Right lobe of liver (tissue), 6 donors: ENCODE data around the gene ZMIZ2. TPM values are rescaled to one million over a fixed set of nuclear protein-coding genes. Genes with fewer than 3 reads are reported as not detected.

Source experiments
- ATAC-seq, 4 donors: fragments of 200-7000 bp; cut with Tn5 transposase; one replicate each; pipeline ENCODE4 v1.9.1; 2020; ENCODE audit warnings: mild to moderate bottlenecking in 4 of 4, moderate library complexity in 4 of 4
- DNase-seq, 3 donors: peaks; one replicate each; pipeline ENCODE4 v3.0.0-alpha.2; 2020
- H3K27ac ChIP-seq, 3 donors: fragments of 200-600 bp; one replicate each; pipeline ENCODE4 v1.8.0; 2022
- H3K27me3 ChIP-seq, 2 donors: fragments of 200-600 bp; one replicate each; pipeline ENCODE4 v1.8.0; 2022
- H3K36me3 ChIP-seq, 4 donors: fragments of 200-600 bp; sonication (generic) in 1 of 4; one replicate each; pipeline versions ENCODE4 v1.5.1 to v1.8.0; 2017 to 2022; ENCODE audit warnings: control low read depth in 1 of 4
- H3K4me1 ChIP-seq, 4 donors: fragments of 200-600 bp; sonication (generic) in 1 of 4; one replicate each; pipeline versions ENCODE4 v1.5.1 to v1.8.0; 2017 to 2022; ENCODE audit warnings: control low read depth in 1 of 4
- H3K4me3 ChIP-seq, 3 donors: fragments of 200-600 bp; one replicate each; pipeline ENCODE4 v1.8.0; 2022
- H3K9me3 ChIP-seq, 4 donors: fragments of 200-600 bp; sonication (generic) in 1 of 4; one replicate each; pipeline versions ENCODE4 v1.5.1 to v1.8.0; 2017 to 2022; ENCODE audit warnings: control low read depth in 1 of 4
- CTCF ChIP-seq, 4 donors: fragments of 200-600 bp in 3 of 4; fragments of 450-650 bp in 1 of 4; IDR thresholded peaks; one replicate each; pipeline versions ENCODE4 v1.5.1 to v1.8.0; 2016 to 2022; ENCODE audit warnings: antibody characterized with exemption in 4 of 4, mild to moderate bottlenecking in 2 of 4
- POLR2A ChIP-seq: fragments of 450-650 bp; IDR thresholded peaks from one replicate; pipeline ENCODE4 v1.6.1; 2017; ENCODE audit warnings: antibody characterized with exemption, mild to moderate bottlenecking
- WGBS: methylation state at CpG from one replicate; pipeline ENCODE4 v1.1.6; 2018; ENCODE audit warnings: low coverage, low lambda C conversion rate; ENCODE audit not compliant: insufficient coverage; ENCODE audit errors: missing lambda C conversion rate; 5-methylcytosine and 5-hydroxymethylcytosine counted together
- intact Hi-C, 2 donors: fragments of 100-400 bp; cut with DNase I; formaldehyde crosslinking; loops; one replicate each; pipeline versions ENCODE4 v1.11.2 to v1.14.1; 2022
- total RNA-seq, 6 experiments: library from RNA; depleted of rRNA in 2 of 6; stranded (reverse); fragments of >200 nt in 2 of 6; fragmentation: NEBNext Ultra II Directional in 3 of 6; extraction: Animal tissue kit (Norgen Biotek cat#: 25700) in 3 of 6; gene quantifications; one replicate each; pipeline versions ENCODE4 v1.1.0 to v1.2.4, GENCODE V29; 2016 to 2023
- donor health status: DM: no; HTN: yes; CAD: no.
- donor health status: DM: no; HTN: no; CAD: no.
- donor health status: DM: no; HTN: no; CAD: no.
- donor health status: DM: no; HTN: yes; CAD: no.
- donor health status: DM: no; HTN: yes; CAD: no.

The ZMIZ2 gene
- total RNA-seq, 6 experiments from 2014 or later = 8.6 to 36.3 (median 28.6) TPM

- no peak overlapping the region for H3K4me3 ChIP-seq
- 94% methylated on average over 3 of the region's 11 CpGs for WGBS
- DNase-seq = no peak
- H3K27ac ChIP-seq = no peak overlapping the region
- peaks cover 0 to 37% (median 14%) of the 10 kb centered on the region in 4 donors for H3K36me3 ChIP-seq
- TF ChIP-seq POLR2A = no peak
- no peak for TF ChIP-seq CTCF (IDR thresholded peaks at IDR 0.05)
- intact Hi-C loops = no loop called here
- no peaks in the 10 kb centered on the region for H3K9me3 ChIP-seq
- no peak for ATAC-seq
- H3K4me1 ChIP-seq = peaks cover 0 to 47% (median 11%) of the 10 kb centered on the region in 4 donors
- no peaks in the 10 kb centered on the region for H3K27me3 ChIP-seq
Measured at GRCh38 chr7:44766416-44766801, 17.8 kb downstream of the ZMIZ2 start.

GRCh38 chr7:44767134-44767911, 18.7 kb downstream of the ZMIZ2 start:
- no peak overlapping the region for H3K4me3 ChIP-seq
- 64% methylated on average over 3 of the region's 19 CpGs for WGBS
- no peak for TF ChIP-seq POLR2A
- TF ChIP-seq CTCF (IDR thresholded peaks at IDR 0.05) = no peak
- peaks cover 0 to 32% (median 14%) of the 10 kb centered on the region in 4 donors for H3K36me3 ChIP-seq
- H3K27ac ChIP-seq = no peak overlapping the region
- no peaks in the 10 kb centered on the region for H3K27me3 ChIP-seq
- DNase-seq (no peak), ATAC-seq (no peak)
- intact Hi-C loops = no loop called here
- no peaks in the 10 kb centered on the region for H3K9me3 ChIP-seq
- peaks cover 0 to 47% (median 11%) of the 10 kb centered on the region in 4 donors for H3K4me1 ChIP-seq

- peak; percentile 17 to 42 (median 31) for ATAC-seq
- DNase-seq = peak in 2 of 3 donors; percentile 64 to 81
- 45% methylated on average over 9 of the region's 12 CpGs for WGBS
- Histone ChIP-seq H3K4me1 (peaks cover 0 to 47% (median 11%) of the 10 kb centered on the region in 4 donors), H3K4me3 (no peak overlapping the region), H3K9me3 (no peaks in the 10 kb centered on the region), H3K36me3 (peaks cover 0 to 29% (median 13%) of the 10 kb centered on the region in 4 donors), H3K27ac (no peak overlapping the region), H3K27me3 (no peaks in the 10 kb centered on the region)
- intact Hi-C loops = no loop called here
- TF ChIP-seq CTCF (IDR thresholded peaks at IDR 0.05) (no peak), POLR2A (no peak)
Measured at GRCh38 chr7:44767912-44768627, 19.4 kb downstream of the ZMIZ2 start.

- TF ChIP-seq POLR2A = no peak
- TF ChIP-seq CTCF (IDR thresholded peaks at IDR 0.05) = no peak
- DNase-seq (no peak), ATAC-seq (no peak)
- H3K27me3 ChIP-seq = no peaks in the 10 kb centered on the region
- H3K36me3 ChIP-seq = peaks cover 0 to 24% (median 11%) of the 10 kb centered on the region in 4 donors
- peaks cover 0 to 47% (median 11%) of the 10 kb centered on the region in 4 donors for H3K4me1 ChIP-seq
- H3K9me3 ChIP-seq = no peaks in the 10 kb centered on the region
- intact Hi-C loops = no loop called here
- no peak overlapping the region for H3K4me3 ChIP-seq
- no peak overlapping the region for H3K27ac ChIP-seq
- WGBS = 58% methylated on average over 5 of the region's 11 CpGs
Measured at GRCh38 chr7:44768628-44769371, 20.2 kb downstream of the ZMIZ2 start.
